Measurements from ENCODE around the gene EPO.
"Not testable (repeated sequence)": the region's sequence is repeated elsewhere in the genome, so short reads cannot be mapped to it uniquely, and the experiment has no call there.

EPO gene

DNA sequence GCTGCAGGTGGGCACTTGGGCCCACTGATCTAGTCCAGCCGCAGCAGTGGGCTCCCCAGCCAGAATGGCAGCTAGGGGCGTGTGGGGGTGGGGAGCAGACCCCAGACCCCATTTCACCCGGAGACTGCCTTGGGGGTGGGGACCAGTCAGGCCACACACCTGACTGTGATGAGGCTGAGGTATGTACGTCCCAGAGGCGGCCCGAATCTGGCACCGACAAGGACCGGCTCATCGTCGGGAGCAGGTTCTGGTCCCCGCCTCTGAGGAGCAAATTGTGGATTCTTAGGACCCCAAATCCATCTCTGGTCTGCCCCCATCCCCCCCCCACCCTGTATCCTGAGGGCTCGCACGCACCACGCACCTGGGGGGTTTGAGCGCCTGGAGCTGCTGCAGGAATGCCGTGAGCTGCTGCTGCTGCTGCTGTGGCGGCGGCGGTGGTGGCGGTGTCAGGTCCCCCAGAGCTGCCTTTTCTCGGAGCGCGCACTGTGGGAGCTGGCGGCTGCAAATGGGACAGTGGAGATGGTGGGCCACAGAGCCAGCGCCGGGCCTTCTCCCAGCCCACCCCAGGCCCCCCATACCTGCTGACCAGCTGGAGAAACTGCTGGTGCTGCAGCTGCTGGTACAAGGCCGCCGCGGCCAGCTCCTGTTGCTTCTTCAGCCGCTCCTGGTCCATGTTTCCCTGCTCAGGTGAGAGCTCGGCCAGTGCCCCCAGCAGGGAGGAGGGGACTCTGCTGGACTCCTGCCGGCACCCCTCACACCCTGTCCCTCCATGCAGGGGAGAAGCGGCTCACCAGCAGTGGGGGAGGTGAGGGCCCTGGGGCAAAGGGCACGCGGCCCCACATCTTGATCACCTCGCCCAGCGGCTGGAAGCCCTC lies 36.4 kb upstream of the EPO start:
- DNase-seq (ENCODE audit: low read depth): no peak

DNA sequence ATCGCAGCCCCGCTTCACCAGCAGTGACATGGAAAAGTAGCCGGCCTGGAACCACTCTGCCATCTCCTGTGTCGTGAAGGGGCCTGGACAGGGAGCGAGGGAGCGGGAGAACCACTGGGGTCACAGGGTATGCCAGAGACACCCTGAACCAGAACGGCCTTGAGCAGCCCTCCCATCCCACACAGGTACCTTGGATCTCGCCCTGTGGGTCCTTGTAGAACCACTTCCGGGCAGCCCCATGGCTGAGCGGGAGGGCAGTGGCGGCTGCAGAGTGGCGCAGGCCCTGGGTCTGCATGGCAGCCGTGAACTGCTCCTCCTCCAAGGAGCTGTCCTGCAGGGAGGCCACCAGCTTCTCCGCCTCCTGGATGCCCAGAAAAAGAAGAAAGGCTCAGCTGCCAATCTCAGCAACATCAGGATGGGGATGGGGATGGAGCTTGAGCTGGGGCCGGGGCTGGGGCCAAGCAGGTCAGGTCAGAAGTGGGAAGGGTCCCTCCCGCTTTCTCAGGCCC lies 35.7 kb upstream of the EPO start:
- no peak for DNase-seq (ENCODE audit: low read depth)

DNA sequence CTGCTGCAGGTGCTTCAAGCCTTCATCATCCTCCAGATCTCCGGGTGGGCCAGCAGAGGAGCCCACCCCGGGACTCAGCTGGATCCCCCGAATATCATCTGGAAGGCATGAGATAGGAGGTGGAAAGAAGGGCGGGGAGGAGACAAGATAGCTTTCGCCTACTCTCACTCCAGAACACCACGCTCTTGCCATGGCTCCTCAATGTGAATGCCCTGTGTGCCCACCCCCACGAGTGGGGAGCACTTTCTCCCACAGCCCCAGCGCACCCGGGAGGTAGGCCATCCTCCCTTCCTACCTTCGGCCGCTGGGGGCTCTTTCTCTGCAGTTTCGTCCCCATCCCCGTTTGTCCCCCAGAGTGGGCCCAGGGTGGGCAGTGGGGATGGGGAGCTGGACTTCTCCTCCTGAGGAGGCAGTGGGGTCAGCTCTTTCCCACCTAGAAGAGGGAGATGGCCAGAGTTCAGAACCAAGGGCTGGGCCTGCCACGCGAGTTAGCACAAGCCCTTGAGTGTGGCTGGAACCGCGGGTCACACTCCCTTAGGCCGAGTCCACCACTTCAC lies 35.1 kb upstream of the EPO start:
- no peak for DNase-seq (ENCODE audit: low read depth)

DNA sequence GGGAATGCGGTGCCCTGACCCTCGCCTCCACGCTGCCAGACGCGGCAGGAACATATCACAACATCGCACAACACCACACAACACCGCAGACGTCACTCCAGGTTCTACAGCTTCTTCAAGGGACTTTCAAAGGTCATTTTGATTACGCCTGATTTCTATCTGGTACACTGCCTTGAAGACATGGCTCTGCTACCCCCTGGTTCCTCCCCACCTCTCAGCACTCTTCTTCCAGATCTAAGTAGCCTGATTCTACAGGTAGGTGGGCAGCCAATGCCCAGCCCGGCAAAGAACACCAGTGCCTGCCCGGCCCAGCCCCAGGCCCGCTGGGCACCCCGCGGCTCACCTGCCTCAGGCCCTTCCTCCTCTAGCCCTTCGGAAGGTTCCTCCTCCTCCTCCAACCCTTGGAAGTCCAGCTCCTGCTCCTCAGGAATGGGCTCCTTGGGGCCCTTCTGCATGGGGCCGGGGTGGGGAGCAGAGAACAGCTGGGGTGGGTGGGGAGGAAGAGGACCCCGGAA lies 34.6 kb upstream of the EPO start:
- DNase-seq (ENCODE audit: low read depth): no peak

DNA sequence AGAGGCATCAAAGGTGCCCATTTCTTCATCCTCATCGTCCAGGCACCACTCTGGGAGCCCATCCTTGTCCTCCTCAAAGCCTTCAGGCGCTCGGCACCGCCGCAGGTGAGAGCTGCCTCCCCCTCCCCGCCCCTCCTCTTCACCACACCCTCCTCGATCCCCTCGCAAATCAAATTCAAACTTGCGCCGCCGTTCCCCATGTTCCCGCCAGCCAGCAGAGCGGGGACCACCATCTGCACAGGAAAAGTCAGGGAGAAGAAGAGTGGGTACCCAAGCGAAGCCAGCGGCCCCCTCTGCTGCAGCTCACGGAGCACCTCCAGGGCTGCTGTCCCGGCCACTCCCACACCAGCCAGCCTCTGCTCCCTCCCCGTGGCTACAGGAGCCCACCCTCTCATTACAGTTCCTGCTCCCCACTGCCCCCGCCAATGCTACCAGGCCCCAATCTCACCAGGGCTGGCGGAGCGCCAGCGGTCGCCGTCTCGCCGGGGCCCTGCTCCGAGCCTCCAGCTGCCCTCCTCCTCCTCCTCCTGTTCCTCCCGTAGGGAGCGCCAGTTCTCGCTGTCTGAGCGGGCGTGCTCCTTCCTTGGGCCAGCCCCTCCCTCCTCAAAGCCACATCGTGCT lies 34.0 kb upstream of the EPO start:
- DNase-seq (ENCODE audit: low read depth): no peak

DNA sequence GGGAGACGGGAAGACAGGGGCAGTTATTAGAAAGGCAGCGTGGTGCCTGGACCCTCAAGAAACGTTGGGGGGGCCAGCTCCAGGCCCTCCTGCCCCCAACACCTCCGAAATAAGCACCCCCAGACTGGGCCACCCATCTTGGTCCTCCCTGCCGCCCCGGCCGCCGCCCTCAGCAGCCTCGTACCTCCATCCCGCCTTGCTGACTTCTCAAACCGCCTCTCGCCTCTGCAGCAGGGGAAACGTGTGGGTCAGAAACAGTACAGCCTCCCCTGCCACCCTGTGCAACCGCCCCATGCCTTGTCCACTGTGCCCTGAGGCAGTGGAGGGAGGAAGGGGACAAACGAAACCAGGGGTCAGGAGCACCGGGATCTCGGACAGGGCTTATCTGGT lies 33.5 kb upstream of the EPO start:
- DNase-seq (ENCODE audit: low read depth): no peak

DNA sequence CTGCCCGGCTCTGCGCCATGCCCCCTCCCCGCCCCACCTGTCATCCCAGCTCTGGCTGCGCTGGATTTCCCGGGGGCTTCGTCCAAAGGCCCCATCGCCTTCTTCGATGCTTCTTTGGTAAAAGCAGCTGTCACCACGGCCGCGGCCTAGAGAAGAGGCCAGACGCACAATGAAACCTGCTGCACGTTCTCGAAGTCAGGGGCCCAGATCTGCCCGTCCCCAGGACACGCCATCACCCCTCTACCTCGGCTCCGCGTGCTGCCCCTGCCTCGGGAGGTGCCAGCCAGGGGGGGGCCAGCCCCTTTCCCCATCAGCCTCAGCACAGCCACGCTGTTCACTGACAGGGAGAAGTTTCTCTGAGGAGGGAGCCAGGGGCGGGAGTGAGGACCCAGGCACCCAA lies 33.0 kb upstream of the EPO start:
- no peak for DNase-seq (ENCODE audit: low read depth)

DNA sequence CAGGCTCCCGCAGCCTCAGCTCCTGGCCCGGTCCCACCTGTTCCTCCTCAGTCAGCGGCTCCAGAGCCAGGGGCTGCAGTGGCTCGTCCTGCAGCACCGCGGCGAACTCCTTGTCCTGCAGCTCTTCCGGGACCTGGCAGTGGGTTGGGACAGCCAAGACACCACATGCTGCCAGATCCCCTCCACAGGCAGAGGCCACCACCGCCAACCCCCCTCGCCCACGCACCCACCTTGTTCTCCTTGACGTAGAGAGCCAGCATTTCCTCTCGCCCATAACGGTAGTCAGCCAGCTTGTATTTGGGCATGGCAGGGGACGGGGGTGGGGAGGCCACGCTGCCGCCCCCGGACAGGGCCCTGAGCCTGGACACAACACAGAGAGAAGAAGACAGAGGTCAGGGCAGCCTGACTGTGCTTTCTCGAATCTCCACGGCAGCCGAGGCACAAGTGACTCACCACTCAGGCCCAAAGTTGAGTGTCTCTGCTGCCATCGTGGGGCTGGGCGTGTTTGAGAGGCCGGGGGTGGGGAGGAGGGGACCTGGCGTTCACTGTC lies 32.4 kb upstream of the EPO start:
- no peak for DNase-seq (ENCODE audit: low read depth)

DNA sequence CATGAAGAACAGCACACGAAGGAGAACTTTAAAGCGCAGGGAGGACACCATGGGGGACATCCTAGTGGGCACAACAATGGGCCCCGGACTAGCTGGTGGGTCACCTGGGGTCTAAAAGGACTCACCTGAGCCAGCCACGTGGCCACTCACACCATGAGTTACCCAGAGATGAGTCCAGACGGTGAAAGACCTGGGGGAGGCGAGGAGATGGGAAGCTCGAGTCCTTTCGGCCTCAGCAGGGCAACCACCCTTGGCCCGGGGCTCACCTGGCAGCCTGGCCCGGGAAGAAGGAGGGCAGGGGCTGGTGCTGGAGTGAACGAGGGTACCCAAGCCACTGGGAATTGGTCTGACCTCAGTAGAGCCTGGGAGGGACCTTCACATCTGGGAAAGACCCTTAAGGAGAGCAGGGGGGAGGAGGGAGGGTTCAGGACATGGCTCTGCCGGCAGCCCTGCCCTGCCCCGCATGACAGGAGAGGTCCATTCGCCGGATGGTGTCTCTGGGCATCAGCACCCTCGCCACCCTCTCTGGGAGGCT lies 31.9 kb upstream of the EPO start:
- no peak for DNase-seq (ENCODE audit: low read depth)

DNA sequence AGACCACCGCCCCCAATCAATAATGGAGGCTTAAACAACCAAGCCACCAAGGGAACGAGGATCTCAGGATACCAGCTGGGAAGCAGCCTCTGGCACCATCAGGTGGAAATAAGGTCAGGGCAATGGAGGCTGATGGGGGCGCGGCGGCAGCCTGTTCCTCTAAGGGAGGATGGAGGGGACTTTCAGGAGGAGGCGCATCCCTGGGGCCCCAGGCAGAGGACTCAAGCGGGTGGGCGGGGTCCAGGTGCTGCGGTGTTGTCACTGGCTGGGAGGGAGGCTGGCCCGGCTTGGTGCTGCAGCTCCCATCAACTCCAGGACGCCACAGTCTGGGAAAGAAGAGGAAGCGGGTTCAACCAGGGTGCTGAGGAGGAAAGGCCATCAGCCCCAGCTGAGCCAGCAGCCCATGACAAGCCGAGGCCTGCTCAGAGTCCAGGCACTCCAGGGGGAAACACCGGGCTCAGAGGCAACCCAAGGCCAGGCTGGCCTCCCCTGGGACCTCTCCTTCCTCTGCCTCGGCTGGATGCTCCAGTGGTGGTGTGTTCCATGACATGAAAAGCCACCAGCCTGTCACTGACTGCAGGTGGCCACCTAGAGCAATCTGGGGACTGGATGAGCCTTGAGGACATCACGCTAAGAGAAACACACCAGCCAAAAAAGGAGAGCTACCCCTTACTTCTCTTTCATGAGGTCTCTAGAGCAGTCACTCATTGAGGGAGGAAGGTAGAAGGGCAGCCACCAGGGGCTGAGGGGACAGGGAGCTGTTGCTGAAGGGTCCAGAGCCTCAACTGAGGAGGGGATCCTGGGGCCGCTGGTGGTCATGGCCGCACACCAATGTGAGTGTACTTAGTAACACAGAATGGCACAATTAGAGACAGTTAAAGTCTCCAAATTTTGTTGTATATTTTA lies 30.8 kb upstream of the EPO start:
- no peak for DNase-seq (ENCODE audit: low read depth)

DNA sequence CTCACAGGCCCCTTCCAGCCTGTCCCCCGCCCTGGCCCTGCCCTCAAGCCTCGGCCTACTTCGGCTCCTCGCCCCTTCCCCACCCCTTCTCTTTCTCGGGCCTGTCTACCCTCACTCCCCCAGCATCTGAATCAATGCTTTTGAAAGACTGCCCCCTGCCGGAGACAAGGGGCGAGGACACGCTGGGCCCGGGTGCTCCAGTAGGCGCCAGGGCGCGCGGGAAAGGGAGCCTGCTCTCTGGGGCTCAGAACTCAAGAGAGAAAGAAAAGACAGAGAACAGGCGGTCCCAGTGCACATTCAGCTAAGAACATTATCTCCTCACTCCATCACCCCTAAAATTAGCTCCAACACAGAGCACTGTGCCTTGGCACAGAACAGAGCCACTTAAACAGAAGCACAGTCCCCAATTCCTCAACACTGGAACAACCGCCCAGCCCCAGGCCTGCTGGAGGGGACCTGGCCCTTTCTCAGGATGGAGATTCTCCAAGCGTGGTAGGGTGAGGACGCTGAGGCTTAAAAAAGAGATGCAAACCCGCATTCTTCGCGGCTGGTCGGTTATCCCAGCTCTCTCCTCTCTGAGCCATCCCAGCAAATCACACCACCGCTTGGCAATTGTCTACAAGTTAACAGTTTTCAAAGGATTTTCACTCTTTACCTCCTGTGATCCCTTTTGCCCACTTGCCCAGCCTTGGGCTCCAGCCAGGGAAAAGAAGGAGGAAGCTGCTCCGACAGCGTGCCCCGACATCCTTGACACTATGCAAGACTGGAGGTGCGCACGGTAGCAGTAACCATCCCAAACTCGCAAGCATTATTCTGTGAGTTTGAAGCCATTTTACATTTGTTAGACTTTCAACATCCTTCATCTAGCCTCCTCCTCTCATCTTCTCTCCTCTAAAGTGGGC lies 28.3 kb upstream of the EPO start:
- peak; percentile 50 for DNase-seq (ENCODE audit: low read depth)

DNA sequence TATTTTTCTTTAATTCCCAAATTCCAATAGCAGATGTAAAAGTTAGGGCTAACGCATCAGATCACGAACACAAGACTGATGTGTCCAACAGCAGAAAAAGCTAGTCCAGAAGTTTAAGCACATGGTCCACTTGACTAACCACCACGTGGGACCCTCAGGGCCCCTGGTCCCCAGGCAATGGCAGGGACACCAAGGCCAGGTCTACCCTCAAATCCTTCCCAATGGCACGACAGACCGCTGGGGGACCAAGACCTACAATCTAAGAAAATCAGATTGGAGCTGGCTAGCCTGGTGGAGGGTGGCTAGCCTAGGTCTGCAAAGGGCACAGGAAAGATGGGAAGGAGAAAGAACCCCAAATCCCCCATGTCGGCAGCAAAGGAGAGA lies 27.7 kb upstream of the EPO start:
- no peak for DNase-seq (ENCODE audit: low read depth)

DNA sequence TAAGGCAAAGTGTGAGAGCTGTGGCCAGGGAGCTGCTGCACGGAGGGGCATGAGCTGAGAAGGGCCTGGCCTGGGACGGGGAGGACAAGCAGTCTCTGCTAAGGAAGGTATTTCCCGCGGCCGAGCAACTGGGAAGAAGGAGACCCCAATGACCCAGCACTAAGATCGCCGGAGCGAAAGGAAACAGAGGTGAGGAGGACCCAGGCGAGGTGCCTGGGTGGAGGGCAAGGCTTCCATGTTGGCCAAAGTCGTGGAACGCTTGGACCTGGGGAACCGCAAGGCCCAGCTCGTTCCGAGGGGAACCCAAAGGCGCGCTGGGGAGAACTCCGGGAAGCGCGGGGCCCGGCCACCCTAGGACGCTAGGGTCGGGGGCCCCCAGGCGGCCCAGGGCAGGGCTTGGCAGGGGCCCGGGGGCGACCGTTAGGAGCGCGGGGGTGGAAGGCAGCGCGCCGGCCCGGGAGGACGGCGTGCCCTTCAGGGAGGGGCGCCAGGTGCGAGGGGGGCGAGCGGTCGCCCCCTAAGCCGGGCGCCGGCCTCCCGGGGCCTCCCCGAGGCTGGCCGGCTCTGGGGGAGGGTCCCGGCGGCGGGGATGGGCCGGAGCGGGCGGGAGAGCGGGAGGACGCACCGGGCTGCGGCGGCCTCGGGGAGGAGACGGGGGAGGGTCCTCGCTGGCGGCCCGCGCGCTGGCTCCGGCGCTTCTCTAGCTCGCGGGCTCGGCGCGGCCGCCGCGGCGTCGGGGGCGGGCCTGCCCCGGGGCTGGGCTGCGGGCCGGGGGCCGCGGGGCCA lies 26.8 kb upstream of the EPO start:
- no peak for DNase-seq (ENCODE audit: low read depth)

DNA sequence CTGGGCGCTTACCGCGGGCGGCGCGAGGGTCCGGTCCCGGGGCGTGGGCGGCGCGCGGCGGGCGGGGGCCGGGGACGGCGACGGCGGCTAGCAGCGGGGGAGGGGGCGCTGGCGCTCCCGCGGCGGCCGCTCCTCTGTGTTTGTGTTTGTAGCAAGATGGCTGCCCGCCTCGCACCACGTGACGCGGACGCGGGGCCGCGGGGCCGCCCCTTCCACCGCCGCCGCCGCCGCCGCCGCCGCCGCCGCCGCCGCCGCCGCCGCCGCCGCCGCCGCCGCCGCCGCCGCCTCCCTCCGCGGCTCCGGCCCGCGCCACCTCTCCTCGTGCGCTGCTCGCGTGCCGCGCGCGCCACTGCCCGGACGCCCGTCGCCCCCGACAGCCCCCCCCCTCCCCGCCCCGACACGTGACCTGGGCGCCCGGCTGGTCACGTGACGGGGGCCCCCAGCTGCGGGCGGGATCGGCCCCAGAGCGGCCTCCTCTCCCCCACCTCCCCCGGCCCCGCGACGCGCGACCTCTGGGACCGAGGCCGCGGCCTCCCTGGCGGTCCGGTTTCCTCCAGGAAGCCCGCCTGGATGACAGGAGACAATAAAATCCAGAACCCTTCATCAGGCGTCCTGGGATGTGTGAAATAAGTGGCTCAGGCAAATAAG lies 26.0 kb upstream of the EPO start, which contains the start of gene GIGYF1:
Gene GIGYF1 (minus strand): TSS at position 153 of the 648 bp plus-strand sequence. CDS start 6,012 bp downstream, outside the sequence.
- no peak for DNase-seq (ENCODE audit: low read depth)

DNA sequence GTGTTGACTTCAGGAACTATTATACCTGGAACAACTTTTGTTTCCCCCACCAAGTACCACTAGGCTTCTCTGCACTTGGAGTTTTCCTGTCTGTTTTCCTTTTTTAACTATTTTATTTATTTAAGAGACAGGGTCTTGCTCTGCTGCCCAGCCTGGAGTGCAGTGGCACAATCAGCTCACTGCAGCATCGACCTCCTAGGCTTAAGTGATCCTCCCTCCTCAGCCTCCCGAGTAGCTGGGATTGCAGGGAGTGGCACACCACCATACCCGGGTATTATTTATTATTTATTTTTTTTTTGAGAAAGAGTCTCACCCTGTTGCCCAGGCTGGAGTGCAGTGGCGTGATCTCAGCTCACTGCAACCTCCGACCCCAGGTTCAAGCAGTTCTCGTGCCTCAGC lies 24.1 kb upstream of the EPO start:
- DNase-seq (ENCODE audit: low read depth): no peak

DNA sequence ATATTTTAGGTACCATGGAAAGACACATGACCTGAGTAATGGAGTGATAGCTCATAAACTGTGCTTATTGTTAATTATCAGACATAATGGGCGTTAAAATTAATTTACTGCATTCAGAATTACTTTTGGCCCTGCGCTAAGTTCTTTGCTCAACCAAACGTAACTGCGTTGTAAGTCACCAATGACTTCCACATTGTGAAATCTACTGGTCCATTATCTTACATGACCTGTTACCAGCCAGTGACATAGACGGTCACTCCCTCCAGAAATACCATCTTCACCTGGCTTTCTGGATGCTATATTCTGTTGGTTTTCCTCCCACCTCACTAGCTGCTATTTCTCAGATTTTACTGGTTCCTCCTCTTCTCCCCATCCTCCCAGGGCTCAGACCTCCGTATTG lies 21.2 kb upstream of the EPO start:
- no peak for DNase-seq (ENCODE audit: low read depth)

DNA sequence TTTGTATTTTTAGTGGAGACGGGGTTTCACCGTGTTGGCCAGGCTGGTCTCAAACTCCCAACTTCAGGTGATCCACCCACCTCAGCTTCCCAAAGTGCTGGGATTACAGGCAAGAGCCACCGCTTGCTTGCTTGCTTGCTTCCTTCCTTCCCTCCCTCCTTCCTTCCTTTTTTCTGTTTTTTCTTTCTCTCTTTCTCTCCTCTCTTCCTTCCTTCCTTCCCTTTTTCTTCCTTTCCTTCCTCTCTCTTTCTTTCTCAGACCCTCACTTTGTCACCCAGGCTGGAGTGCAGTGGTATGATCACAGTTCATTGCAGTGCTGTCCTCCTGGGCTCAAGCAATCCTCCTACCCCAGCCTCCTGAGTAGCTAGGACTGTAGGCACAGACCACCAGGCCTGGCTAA lies 19.2 kb upstream of the EPO start:
- DNase-seq (ENCODE audit: low read depth): not testable (repeated sequence)

DNA sequence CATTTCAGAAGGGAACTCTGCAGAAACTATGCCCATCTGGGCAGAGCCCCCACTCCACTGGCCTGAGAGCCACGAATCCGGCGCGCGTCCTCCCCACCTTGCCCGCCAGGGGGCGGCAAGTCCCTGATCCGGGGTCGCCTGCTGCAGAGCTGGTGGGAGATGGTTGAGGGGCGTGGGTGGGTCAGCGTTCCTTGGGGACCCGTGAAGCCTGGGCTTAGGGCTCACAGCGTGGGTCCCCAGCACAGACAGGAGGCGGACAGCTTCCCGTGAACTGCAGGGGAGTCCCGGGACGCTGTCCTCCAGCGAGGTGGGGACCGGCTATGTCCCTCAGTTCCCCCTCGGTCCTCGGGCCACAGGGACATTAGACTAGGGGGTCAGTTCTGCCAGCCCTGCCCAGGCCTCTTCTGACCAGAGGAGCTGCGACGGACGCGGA lies 14.9 kb upstream of the EPO start:
- DNase-seq (ENCODE audit: low read depth): no peak

Data from stromal cell of bone marrow (primary cell).